HG02759 (cell line): Measurements from ENCODE around the gene CD34.

Experiments
- ATAC-seq: cut with Tn5 transposase; IDR thresholded peaks from one replicate; pipeline ENCODE4 v1.9.1; 2021; ENCODE audit warnings: mild to moderate bottlenecking, moderate library complexity; ENCODE audit not compliant: unreplicated experiment

CD34 gene

GRCh38 chr1:207836591-207837347, 74.2 kb downstream of the CD34 start:
- no peak for ATAC-seq

GRCh38 chr1:207835958-207836357, 75.0 kb downstream of the CD34 start:
- ATAC-seq: no peak

DNA sequence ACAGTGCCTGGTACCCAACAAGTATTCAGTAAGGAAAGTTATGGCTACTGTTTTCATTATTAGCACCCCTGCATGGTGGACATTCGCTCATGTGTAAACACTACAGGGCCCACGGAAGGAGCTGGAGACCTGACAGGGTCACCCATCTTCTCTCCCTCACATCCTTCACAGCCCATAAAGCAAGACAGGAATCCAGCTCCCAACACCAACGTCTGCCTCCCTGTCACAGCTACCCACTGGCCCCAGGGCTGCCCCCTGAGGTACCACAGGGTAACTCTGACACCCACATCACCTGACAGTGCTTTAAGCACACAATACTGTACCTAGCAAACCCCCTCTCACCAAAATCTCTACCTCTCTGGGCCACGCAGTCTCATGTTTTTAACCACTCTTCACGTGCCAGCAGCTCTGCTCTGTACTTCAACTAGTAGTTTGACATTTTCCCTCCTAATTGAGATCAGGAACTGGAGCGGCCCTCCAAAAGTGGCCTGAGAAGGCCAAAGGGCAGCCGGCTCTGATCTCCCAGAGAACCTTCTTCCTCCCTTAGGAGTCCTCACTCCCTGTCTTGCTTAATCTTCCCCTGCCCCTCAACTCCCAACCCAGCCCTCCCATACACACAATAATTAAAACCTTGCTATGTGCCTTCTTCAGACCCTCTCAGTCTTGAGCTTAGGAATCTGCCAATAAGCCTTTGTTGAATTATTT, 76.8 kb downstream of the CD34 start:
- ATAC-seq: no peak

- no peak for ATAC-seq
Measured at GRCh38 chr1:207833381-207833780, 77.5 kb downstream of the CD34 start.

- no peak for ATAC-seq
Measured at GRCh38 chr1:207832796-207833195, 78.1 kb downstream of the CD34 start.

GRCh38 chr1:207831517-207832327, 79.2 kb downstream of the CD34 start:
- peak; percentile 85 for ATAC-seq
